ENCODE measurements around the gene CAPN14. TPM values are rescaled to one million over a fixed set of nuclear protein-coding genes. Genes with fewer than 3 reads are reported as not detected.

CAPN14 gene
- total and polyA plus RNA-seq, 2 of the 4 experiments (the other 2 are of a cell fraction) = under 0.01 to 0.09 TPM

GRCh38 chr2:31228717-31229116 lies 11.4 kb upstream of the CAPN14 start:
- H4K20me1 ChIP-seq (ENCODE audit: insufficient read depth, low read length) = no peaks in the 10 kb centered on the region
- BruUV-seq (replicated peaks) = no TSS peak
- H3K14ac ChIP-seq (replicated peaks; ENCODE audit: low read depth, low read length) = no peak overlapping the region
- POLR2A ChIA-PET (ENCODE audit: unreplicated experiment) = no interaction called here
- H3K4me3 ChIP-seq (ENCODE audit: insufficient read depth, low read depth, low read length) = no peak overlapping the region
- no peaks in the 10 kb centered on the region for H3K9me3 ChIP-seq (ENCODE audit: control insufficient read depth, insufficient read depth, low read length)
- no peaks in the 10 kb centered on the region for H3K36me3 ChIP-seq (ENCODE audit: control insufficient read depth, insufficient read depth, low read length)
- no peak overlapping the region for H2AK5ac ChIP-seq (ENCODE audit: low read depth, low read length)
- H3K23ac ChIP-seq (ENCODE audit: low read depth, low read length) = no peak overlapping the region
- H4K91ac ChIP-seq (ENCODE audit: insufficient read depth, low read depth, low read length) = no peak overlapping the region
- no peak overlapping the region for H3K56ac ChIP-seq (ENCODE audit: extremely low read depth, insufficient read depth, low read length)
- DNase-seq (no peak), ATAC-seq (ENCODE audit: low read depth) (no peak)
- H2AK9ac ChIP-seq (replicated peaks; ENCODE audit: low read depth, low read length, poor library complexity) = no peak overlapping the region
- no peak overlapping the region for H3K4ac ChIP-seq (ENCODE audit: low read depth, low read length)
- H4K8ac ChIP-seq (ENCODE audit: low read depth in 2 of 2, low read length in 2 of 2) = no peak overlapping the region
- intact Hi-C loops (cut with micrococcal nuclease) (no loop called here), in situ Hi-C loops (cut with MboI; ENCODE audit: low sequenced_read_pairs) (no loop called here), dilution Hi-C loops (cut with HindIII; ENCODE audit: low sequenced_read_pairs, unreplicated experiment) (no loop called here)
- no peak overlapping the region for H2BK20ac ChIP-seq (ENCODE audit: low read depth, low read length)
- H3K27ac ChIP-seq (ENCODE audit: insufficient read depth, low read length) = no peak overlapping the region
- no peak overlapping the region for H2BK120ac ChIP-seq (ENCODE audit: low read depth, low read length)
- CTCF ChIA-PET = no interaction called here
- no peak for TF ChIP-seq BHLHE40 (IDR thresholded peaks at IDR 0.05; ENCODE audit: low read depth, low read length)
- no peak overlapping the region for H2BK15ac ChIP-seq (ENCODE audit: low read depth, low read length)
- no peaks in the 10 kb centered on the region for H3K79me1 ChIP-seq (ENCODE audit: low read depth in 1 of 2, low read length in 2 of 2)
- peaks cover 16% of the 10 kb centered on the region for H3K27me3 ChIP-seq (ENCODE audit: control insufficient read depth, insufficient read depth, low read length)
- no peak overlapping the region for H3K9ac ChIP-seq (ENCODE audit: low read depth, low read length)
- H3K9me1 ChIP-seq (ENCODE audit: insufficient read depth, low read length) = peaks cover 3% of the 10 kb centered on the region; the same call in 1 of the 2 replicates
- no peak overlapping the region for H2AFZ ChIP-seq (replicated peaks; ENCODE audit: low read length, poor library complexity)
- H3K4me1 ChIP-seq (ENCODE audit: control insufficient read depth, insufficient read depth, low read length) = peaks cover 2% of the 10 kb centered on the region
- H3K4me2 ChIP-seq (ENCODE audit: low read depth, low read length) = no peak overlapping the region
- H3K18ac ChIP-seq (ENCODE audit: low read depth, low read length) = no peak overlapping the region
- WGBS, 2 experiments (ENCODE audit: extremely low coverage in 2 of 2, insufficient read length in 1 of 2) = no CpG with 5 or more reads among the region's 3 CpGs
- no peak overlapping the region for H2BK5ac ChIP-seq (ENCODE audit: low read depth, low read length, poor library complexity, severe bottlenecking)
- no peak overlapping the region for H4K5ac ChIP-seq (ENCODE audit: low read depth, low read length)
